ENCODE data around the gene SLX4IP. TPM values are rescaled to one million over a fixed set of nuclear protein-coding genes. Genes with fewer than 3 reads are reported as not detected.
A peak's percentile ranks its signal among the peaks of the same experiment; 100 is the strongest.

The SLX4IP gene
- total and polyA plus RNA-seq, 8 donors = 1.00 to 4.6 (median 2.6) TPM

DNA sequence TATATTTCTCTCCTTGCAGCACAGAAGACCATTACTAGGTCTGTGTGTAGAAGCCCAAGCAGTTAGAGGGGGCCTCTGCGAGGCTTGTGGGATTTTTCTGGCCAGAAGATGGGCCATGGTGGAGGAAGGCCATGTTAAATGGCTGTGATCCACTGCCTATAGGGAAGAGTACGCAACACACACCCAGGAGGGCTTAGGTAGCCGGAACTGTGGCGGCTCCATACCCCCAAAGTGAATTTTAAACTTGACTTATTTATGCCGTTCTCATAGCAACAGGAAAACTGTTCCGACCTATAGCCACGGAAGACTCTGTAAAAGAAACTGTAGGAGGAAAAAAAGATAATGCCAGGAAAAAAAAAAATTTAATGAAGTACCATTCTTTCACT lies 69.5 kb downstream of the SLX4IP start:
- intact Hi-C loops (cut with DNase I; ENCODE audit: low total_unique reads) = no loop called here
- H3K27me3 ChIP-seq = no peaks in the 10 kb centered on the region
- TF ChIP-seq POLR2A (IDR thresholded peaks at IDR 0.05) = no peak
- no peak for TF ChIP-seq EP300 (IDR thresholded peaks at IDR 0.05)
- TF ChIP-seq, protein P1, sequence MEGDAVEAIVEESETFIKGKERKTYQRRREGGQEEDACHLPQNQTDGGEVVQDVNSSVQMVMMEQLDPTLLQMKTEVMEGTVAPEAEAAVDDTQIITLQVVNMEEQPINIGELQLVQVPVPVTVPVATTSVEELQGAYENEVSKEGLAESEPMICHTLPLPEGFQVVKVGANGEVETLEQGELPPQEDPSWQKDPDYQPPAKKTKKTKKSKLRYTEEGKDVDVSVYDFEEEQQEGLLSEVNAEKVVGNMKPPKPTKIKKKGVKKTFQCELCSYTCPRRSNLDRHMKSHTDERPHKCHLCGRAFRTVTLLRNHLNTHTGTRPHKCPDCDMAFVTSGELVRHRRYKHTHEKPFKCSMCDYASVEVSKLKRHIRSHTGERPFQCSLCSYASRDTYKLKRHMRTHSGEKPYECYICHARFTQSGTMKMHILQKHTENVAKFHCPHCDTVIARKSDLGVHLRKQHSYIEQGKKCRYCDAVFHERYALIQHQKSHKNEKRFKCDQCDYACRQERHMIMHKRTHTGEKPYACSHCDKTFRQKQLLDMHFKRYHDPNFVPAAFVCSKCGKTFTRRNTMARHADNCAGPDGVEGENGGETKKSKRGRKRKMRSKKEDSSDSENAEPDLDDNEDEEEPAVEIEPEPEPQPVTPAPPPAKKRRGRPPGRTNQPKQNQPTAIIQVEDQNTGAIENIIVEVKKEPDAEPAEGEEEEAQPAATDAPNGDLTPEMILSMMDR (IDR thresholded peaks at IDR 0.05) = no peak
- TF ChIP-seq POLR2AphosphoS5 (IDR thresholded peaks at IDR 0.05) = no peak
- 75 to 96% (median 84%) methylated on average over 7 of the region's 7 CpGs for WGBS, 5 donors
- H3K36me3 ChIP-seq = no peaks in the 10 kb centered on the region
- H3K4me3 ChIP-seq = no peak overlapping the region
- H3K27ac ChIP-seq = peak overlapping the region in 4 of 5 donors; percentile 56 to 82 (median 79)
- DNase-seq = no peak
- H3K4me1 ChIP-seq = peaks cover 21 to 58% (median 44%) of the 10 kb centered on the region in 4 donors
- H3K9me3 ChIP-seq = no peaks in the 10 kb centered on the region

DNA sequence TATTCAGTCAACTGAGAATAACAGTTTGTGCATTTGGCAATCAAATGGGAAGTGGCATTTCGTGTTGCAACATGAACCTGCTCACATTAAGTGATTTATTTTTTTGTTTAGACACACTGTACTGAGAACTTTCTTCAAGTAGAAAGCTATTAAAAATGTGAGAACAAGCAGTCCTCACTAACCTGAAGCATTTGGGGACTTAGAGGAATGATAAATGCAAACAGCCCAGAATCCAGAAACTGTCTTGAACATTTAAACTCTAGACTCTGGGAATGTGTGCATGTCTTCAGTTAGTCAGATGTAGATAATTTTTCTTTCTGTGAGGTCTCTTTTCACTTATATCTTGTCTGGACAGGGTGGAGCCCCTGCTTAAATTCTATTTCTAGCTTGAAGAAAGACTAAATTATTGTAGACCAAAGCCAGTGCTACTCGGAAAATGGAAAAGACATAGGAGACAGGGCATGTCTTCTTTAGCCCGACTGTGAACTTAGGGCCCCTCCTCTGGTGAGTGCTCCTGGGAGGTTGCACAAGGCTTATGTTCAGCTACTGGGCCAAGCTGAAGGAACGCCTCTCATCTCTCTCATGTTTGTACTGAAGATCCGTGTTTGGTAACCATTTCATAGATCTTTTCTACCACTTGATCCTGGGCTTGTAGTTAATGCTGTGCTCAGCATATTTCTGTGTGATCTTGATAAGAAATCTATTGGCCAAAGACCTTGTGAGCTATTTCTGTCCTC lies 70.1 kb downstream of the SLX4IP start:
- TF ChIP-seq, protein P1 (IDR thresholded peaks at IDR 0.05) = no peak
- no peak for TF ChIP-seq EP300 (IDR thresholded peaks at IDR 0.05)
- TF ChIP-seq POLR2A (IDR thresholded peaks at IDR 0.05) = no peak
- peak; percentile 70 to 84 (median 72) for TF ChIP-seq POLR2AphosphoS5 (IDR thresholded peaks at IDR 0.05)
- DNase-seq = peak in 1 of 2 donors; percentile 56
- Histone ChIP-seq H3K27me3 (no peaks in the 10 kb centered on the region), H3K4me3 (no peak overlapping the region), H3K4me1 (peaks cover 21 to 60% (median 46%) of the 10 kb centered on the region in 4 donors), H3K27ac (peak overlapping the region in 4 of 5 donors; percentile 63 to 82 (median 79)), H3K36me3 (no peaks in the 10 kb centered on the region), H3K9me3 (no peaks in the 10 kb centered on the region)
- WGBS, 5 donors = 38 to 69% (median 51%) methylated on average over 5 of the region's 5 CpGs
- intact Hi-C loops (cut with DNase I; ENCODE audit: low total_unique reads) = no loop called here

DNA sequence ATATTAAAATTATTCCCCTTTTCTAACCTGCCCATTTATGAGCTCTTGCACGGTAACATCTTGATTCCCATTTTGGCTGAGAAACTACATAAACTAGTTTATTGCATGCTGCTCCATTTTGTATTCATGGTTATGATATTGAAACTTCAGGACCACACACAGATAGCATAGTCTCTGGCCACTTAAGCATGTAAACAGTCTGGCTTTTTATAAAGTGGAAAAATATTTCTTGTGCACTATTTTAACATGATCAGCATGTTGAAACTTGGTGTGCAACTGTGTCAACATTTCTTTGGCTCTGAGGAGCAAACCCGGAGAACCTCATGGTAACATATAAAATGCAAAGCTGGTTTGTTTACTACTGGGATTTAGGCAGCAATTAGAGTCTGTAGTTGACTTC lies 70.7 kb downstream of the SLX4IP start:
- Histone ChIP-seq H3K36me3 (no peaks in the 10 kb centered on the region), H3K9me3 (no peaks in the 10 kb centered on the region), H3K27me3 (no peaks in the 10 kb centered on the region), H3K27ac (peak overlapping the region in 4 of 5 donors; percentile 63 to 82 (median 79)), H3K4me1 (peaks cover 22 to 67% (median 48%) of the 10 kb centered on the region in 4 donors), H3K4me3 (no peak overlapping the region)
- 40 to 59% (median 41%) methylated on average over 2 of the region's 2 CpGs for WGBS, 5 donors
- DNase-seq = peak in 1 of 2 donors; percentile 43
- intact Hi-C loops (cut with DNase I; ENCODE audit: low total_unique reads) = no loop called here
- TF ChIP-seq POLR2AphosphoS5 (IDR thresholded peaks at IDR 0.05) (no peak), POLR2A (IDR thresholded peaks at IDR 0.05) (no peak)
- TF ChIP-seq, protein P1 (IDR thresholded peaks at IDR 0.05) = no peak

DNA sequence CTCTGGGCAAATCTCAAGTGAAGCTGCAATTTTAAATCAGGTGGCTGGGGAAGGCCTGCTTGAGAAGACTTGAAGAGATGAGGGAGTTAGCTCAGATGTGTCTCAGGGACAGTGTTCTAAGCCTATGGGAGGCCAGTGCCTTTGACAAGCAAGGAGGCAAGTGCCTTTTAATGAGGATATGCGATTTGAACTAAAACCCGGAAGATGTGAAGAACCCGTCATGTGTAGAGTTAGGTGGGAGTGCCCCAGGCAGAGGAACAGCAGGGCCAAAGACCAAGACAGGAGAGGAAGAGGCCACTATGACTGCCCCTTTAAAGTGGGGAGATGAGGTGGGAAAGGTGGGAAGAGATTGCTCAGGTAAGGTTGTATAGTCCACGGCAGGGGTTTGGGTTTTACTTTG lies 71.9 kb downstream of the SLX4IP start:
- DNase-seq = no peak
- Histone ChIP-seq H3K27ac (peak overlapping the region in 3 of 5 donors; percentile 78 to 82 (median 80)), H3K27me3 (no peaks in the 10 kb centered on the region), H3K36me3 (no peaks in the 10 kb centered on the region), H3K4me1 (peaks cover 28 to 74% (median 57%) of the 10 kb centered on the region in 4 donors), H3K9me3 (no peaks in the 10 kb centered on the region), H3K4me3 (no peak overlapping the region)
- intact Hi-C loops (cut with DNase I; ENCODE audit: low total_unique reads) = no loop called here
- TF ChIP-seq, protein P1 (IDR thresholded peaks at IDR 0.05) = no peak
- TF ChIP-seq POLR2A (IDR thresholded peaks at IDR 0.05) (no peak), EP300 (IDR thresholded peaks at IDR 0.05) (no peak), POLR2AphosphoS5 (IDR thresholded peaks at IDR 0.05) (no peak)
- WGBS, 5 donors = 90 to 95% (median 94%) methylated on average over 4 of the region's 4 CpGs
